Activated CD4-positive, alpha-beta T cell treated with anti-CD3 and anti-CD28 coated beads, Interleukin-2, amount 10 ng/mL, durations not matched to agents 7 days and 5 days (primary cell): ENCODE data around the gene MPP2. TPM values are rescaled to one million over a fixed set of nuclear protein-coding genes. Genes with fewer than 3 reads are reported as not detected.
"Not testable (repeated sequence)": the region's sequence is repeated elsewhere in the genome, so short reads cannot be mapped to it uniquely, and the experiment has no call there.

Experiments
- CTCF ChIA-PET: fragments of 350-600 bp; sonication (Branson Sonifier 250); formaldehyde crosslinking; loops from one replicate; lab custom pipeline; 2021; ENCODE audit warnings: antibody characterized with exemption; lab: Charles Lee
- POLR2A ChIA-PET: fragments of 350-600 bp; sonication (Branson Sonifier 250); formaldehyde crosslinking; loops from one replicate; lab custom pipeline; 2021; ENCODE audit warnings: antibody characterized with exemption; lab: Charles Lee
- DNase-seq: peaks from one replicate; pipeline ENCODE4 v3.0.0-alpha.2; 2020
- H3K27ac Mint-ChIP-seq: one replicate; pipeline ENCODE4 v1.8.0; 2021; ENCODE audit warnings: mild to moderate bottlenecking, moderate library complexity, mixed read lengths
- H3K27me3 Mint-ChIP-seq: one replicate; pipeline ENCODE4 v1.8.0; 2021; ENCODE audit warnings: mixed read lengths
- H3K36me3 Mint-ChIP-seq: one replicate; pipeline ENCODE4 v1.8.0; 2021; ENCODE audit warnings: low read depth, mixed read lengths
- H3K4me1 Mint-ChIP-seq: one replicate; pipeline ENCODE4 v1.8.0; 2021; ENCODE audit warnings: mixed read lengths
- H3K4me3 Mint-ChIP-seq: one replicate; pipeline ENCODE4 v1.8.0; 2021; ENCODE audit warnings: mild to moderate bottlenecking, moderate library complexity, mixed read lengths
- H3K9me3 Mint-ChIP-seq: one replicate; pipeline ENCODE4 v1.8.0; 2021; ENCODE audit warnings: mixed read lengths
- total RNA-seq, 2 experiments: library from RNA; stranded (reverse); gene quantifications; one replicate each; pipeline ENCODE4 v1.2.3, GENCODE V29; 2021

MPP2 gene
- total RNA-seq, 2 experiments from 2014 or later = 0.60 to 0.69 TPM

DNA sequence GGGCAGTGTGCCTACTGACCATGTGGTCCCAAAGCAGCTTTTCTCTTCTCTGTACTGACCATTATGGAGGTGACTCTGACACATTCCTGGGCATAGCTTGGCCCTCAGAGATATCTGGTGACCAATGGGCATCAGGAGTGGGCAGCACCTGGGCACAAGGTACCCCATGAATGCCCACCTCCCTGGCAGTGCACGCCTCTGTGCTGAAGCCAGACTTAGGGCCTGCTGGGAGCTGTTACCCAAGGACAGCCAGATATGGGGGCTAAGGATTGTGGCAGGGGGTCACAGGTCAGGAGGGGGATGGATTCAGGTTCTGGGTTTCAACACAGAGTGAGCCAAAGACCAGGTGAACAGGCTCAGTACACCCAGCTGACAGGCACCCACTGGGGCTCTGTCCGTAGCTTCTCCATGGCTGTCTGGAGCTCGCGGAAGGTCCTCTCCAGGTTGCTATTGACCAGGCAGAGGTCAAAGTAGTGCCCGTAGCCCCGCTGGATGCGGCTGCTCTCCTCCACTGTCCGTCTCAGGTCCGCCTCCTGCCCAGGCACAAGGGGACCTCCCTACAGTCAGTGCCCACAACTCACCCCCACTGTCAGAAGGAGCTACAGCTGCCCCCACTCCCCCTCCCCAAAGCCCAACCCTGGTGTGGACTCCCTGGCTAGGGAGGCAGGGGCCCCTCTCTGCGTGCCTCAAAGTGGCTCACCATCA lies 29.7 kb downstream of the MPP2 start:
- no peaks in the 10 kb centered on the region for H3K9me3 Mint-ChIP-seq
- no peaks in the 10 kb centered on the region for H3K4me1 Mint-ChIP-seq

DNA sequence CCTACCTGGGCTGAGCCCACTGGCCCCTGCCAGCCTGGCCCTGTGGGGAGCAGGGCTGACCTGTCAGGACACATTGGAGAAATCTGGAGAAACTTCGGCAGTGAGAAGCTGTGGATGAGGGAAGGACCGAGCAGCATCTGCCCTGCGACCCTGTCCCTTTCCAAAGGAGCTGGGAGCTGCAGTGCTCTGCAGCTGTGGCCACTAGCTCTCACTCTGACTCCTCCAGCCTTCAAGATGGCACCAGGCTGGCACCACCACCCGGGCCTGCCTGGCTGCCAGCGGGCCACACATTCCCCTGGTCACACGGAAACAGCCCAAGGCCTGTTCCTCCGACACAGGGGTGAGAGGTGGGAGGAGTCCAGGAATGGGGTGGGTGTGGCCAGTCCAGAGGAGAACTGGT lies 30.3 kb downstream of the MPP2 start:
- ChIA-PET CTCF (interaction anchor here (0.6 to 2.4 kb wide), 7 partner anchors 8 to 132 kb away, joined by 3 to 10 read pairs (median 3); no protein-coding TSS in a partner anchor), POLR2A (interaction anchor here (0.6 kb wide), 1 partner anchor 393 kb away, joined by 3 read pairs; the partner anchor contains the start of gene DHX8)
- no peaks in the 10 kb centered on the region for H3K9me3 Mint-ChIP-seq
- peaks cover 12% of the 10 kb centered on the region for H3K27me3 Mint-ChIP-seq
- no peak overlapping the region for H3K4me3 Mint-ChIP-seq
- no peaks in the 10 kb centered on the region for H3K36me3 Mint-ChIP-seq
- no peak overlapping the region for H3K27ac Mint-ChIP-seq
- DNase-seq = no peak
- no peaks in the 10 kb centered on the region for H3K4me1 Mint-ChIP-seq

More for the DNA sequence above, 29.7 kb downstream of the MPP2 start:
- no peak overlapping the region for H3K27ac Mint-ChIP-seq
- no peak overlapping the region for H3K4me3 Mint-ChIP-seq
- H3K27me3 Mint-ChIP-seq = peaks cover 9% of the 10 kb centered on the region
- CTCF ChIA-PET = interaction anchor here (0.6 to 2.4 kb wide), 15 partner anchors 9 to 493 kb away, joined by 3 to 10 read pairs (median 3); no protein-coding TSS in a partner anchor
- no peak for DNase-seq
- POLR2A ChIA-PET = interaction anchor here (0.6 kb wide), 1 partner anchor 394 kb away, joined by 3 read pairs; the partner anchor contains the start of gene DHX8
- no peaks in the 10 kb centered on the region for H3K36me3 Mint-ChIP-seq

DNA sequence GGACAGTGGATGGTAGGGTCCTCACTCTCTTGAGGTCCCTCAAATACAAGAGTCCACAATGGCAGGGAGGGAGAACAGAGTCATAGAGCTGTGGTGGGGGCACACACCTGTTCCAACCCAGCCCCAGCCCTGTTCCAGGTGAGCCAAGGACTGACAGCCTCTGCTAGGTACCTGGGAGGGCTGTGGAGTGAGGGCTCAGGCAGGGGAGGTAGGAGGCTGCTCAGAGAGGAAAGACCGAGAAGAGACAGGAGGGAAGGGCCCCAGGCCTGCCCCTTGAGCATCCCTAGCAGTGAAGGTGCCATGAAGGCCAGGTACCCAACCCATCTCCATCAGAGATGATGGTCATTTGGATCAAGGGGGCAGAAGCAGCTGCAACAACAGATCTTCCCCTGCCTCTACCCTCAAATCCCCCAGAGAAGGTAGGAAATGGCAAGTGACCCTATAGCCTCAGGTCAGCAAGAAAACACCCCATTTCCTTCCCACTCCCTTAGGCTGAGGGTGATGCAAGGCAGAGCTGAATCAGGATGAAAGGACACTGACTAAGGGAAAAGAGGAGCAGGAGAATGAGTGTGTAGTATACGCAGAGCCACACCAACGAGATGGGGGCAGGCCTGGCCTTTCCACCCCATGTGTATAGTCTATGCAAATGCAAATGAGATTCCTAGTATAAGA lies 31.7 kb downstream of the MPP2 start:
- POLR2A ChIA-PET = interaction anchor here (0.6 kb wide), 1 partner anchor 10 kb away, joined by 3 read pairs; no protein-coding TSS in a partner anchor
- DNase-seq = no peak
- Mint-ChIP-seq H3K4me3 (no peak overlapping the region), H3K36me3 (no peaks in the 10 kb centered on the region), H3K27me3 (peaks cover 12% of the 10 kb centered on the region), H3K9me3 (no peaks in the 10 kb centered on the region), H3K4me1 (no peaks in the 10 kb centered on the region), H3K27ac (no peak overlapping the region)
- CTCF ChIA-PET = no interaction called here

DNA sequence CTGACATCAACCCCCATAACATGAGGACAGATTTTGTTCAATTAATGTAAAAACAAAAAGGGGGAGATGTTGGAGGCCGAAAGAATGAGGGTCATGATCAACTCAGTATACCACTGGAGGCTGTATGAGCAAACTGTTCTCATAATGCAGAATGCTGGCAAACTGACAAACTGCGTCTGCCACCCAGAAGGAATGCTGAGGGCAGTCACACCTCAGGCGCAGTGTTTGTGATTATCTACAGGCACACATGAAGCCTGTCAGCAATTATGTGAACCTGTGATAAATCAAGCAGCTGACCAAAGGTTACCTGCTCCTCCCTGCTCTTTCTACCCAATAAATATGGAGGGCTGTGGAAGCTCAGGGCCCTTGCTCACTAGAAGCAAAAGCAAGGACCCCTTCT lies 33.0 kb downstream of the MPP2 start:
- Mint-ChIP-seq H3K27ac (no peak overlapping the region), H3K4me1 (no peaks in the 10 kb centered on the region), H3K4me3 (no peak overlapping the region), H3K36me3 (no peaks in the 10 kb centered on the region), H3K9me3 (no peaks in the 10 kb centered on the region), H3K27me3 (peaks cover 15% of the 10 kb centered on the region)
- DNase-seq = no peak
- CTCF ChIA-PET = no interaction called here
- POLR2A ChIA-PET = interaction anchor here (0.6 kb wide), 1 partner anchor 303 kb away, joined by 3 read pairs; no protein-coding TSS in a partner anchor

DNA sequence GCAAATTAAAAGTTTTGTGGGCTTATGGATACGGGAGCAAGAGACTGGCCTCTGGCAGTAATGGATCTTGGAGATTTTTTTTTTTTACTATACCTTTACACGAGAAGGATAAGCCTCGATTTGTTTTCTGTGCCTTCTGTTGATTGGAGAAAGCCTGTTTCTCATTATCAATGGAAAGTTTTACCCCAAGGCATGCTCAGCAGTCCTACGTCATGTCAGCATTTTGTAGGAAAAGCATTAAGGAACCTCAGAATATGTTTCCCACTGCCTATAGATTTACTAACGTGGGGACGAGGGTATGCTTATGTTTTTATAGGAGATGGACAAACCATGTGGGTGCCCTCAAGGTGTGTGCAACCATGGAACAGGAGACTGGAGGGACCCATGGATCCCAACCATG lies 33.5 kb downstream of the MPP2 start:
- Mint-ChIP-seq H3K4me3 (no peak overlapping the region), H3K4me1 (no peaks in the 10 kb centered on the region), H3K36me3 (no peaks in the 10 kb centered on the region), H3K9me3 (no peaks in the 10 kb centered on the region), H3K27ac (no peak overlapping the region), H3K27me3 (peaks cover 15% of the 10 kb centered on the region)
- DNase-seq = no peak
- CTCF ChIA-PET = no interaction called here
- POLR2A ChIA-PET = no interaction called here

DNA sequence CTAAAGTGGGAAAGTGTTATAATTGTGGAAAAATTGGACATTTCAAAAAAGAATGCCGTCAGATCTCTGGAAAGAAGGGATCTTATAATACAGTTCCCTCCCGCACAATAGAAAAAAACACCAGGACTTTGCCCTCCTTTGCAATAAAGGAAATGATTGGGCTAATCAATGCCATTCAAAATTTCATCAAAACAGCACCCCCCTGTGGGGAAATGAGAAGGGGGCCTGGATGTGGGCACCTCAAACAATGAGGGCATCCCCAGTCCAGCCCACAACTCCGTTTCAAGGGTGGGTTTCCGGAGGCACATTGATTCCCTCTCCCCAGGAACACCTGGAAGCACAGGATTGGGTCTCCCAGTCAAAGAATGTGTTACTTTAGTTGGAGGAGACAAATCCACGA lies 34.2 kb downstream of the MPP2 start:
- POLR2A ChIA-PET = no interaction called here
- Mint-ChIP-seq H3K27ac (no peak overlapping the region), H3K4me3 (no peak overlapping the region), H3K4me1 (no peaks in the 10 kb centered on the region), H3K9me3 (no peaks in the 10 kb centered on the region), H3K36me3 (no peaks in the 10 kb centered on the region), H3K27me3 (peaks cover 21% of the 10 kb centered on the region)
- CTCF ChIA-PET = no interaction called here
- no peak for DNase-seq

DNA sequence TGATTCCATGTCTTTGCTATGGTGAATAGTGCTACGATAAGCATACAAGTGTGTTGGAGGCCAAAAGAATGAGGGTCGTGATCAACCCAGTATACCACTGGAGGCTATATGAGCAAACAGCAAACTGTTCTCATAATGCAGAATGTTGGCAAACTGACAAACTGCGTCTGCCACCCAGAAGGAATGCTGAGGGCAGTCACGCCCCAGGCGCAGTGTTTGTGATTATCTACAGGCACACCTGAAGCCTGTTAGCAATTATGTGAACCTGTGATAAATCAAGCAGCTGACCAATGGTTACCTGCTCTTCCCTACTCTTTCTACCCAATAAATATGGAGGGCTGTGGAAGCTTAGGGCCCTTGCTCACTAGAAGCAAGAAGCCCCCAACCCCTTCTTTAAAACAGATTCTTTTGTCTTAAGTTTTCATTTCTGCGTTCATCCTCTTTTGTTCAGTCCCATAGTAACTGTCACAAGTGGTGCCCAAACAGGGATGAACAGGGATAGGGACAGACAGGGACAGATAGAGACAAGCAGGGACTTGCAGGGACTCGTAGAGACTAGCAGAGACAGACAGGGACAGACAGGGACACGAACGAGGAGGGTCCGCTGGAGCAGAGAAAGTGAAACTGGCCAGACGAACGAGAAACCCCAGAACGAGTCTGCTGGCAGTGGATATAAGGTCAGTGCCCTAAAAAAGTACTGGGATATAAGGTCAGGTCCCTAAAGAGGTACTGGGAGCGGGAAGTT lies 35.2 kb downstream of the MPP2 start:
- no peaks in the 10 kb centered on the region for H3K36me3 Mint-ChIP-seq
- ChIA-PET CTCF (no interaction called here), POLR2A (no interaction called here)
- H3K4me1 Mint-ChIP-seq = no peaks in the 10 kb centered on the region
- H3K9me3 Mint-ChIP-seq = no peaks in the 10 kb centered on the region
- no peak for DNase-seq
- peaks cover 26% of the 10 kb centered on the region for H3K27me3 Mint-ChIP-seq
- H3K4me3 Mint-ChIP-seq = no peak overlapping the region
- no peak overlapping the region for H3K27ac Mint-ChIP-seq

DNA sequence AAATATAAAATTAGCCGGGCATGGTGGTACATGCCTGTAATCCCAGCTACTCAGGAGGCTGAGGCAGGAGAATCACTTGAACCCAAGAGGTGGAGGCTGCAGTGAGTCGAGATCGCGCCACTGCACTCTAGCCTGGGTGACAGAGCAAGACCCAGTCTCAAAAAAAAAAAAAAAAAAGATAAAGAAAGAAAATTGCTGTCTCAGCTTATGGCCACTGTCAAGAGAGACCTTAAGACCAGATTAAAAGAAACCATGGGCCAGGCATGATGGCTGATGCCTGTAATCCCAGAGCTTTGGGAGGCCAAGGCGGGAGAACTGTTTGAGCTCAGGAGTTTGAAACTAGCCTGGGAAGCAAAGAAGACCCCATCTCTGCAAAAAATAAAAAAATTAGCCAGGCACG lies 38.3 kb downstream of the MPP2 start:
- DNase-seq, POLR2A ChIA-PET, H3K9me3 Mint-ChIP-seq, H3K4me3 Mint-ChIP-seq, H3K36me3 Mint-ChIP-seq, H3K27ac Mint-ChIP-seq, H3K4me1 Mint-ChIP-seq: not testable (repeated sequence)
- CTCF ChIA-PET = interaction anchor here (0.6 to 1.6 kb wide), 2 partner anchors 9 to 151 kb away, joined by 3 to 8 read pairs; no protein-coding TSS in a partner anchor
- peaks cover 27% of the 10 kb centered on the region for H3K27me3 Mint-ChIP-seq

DNA sequence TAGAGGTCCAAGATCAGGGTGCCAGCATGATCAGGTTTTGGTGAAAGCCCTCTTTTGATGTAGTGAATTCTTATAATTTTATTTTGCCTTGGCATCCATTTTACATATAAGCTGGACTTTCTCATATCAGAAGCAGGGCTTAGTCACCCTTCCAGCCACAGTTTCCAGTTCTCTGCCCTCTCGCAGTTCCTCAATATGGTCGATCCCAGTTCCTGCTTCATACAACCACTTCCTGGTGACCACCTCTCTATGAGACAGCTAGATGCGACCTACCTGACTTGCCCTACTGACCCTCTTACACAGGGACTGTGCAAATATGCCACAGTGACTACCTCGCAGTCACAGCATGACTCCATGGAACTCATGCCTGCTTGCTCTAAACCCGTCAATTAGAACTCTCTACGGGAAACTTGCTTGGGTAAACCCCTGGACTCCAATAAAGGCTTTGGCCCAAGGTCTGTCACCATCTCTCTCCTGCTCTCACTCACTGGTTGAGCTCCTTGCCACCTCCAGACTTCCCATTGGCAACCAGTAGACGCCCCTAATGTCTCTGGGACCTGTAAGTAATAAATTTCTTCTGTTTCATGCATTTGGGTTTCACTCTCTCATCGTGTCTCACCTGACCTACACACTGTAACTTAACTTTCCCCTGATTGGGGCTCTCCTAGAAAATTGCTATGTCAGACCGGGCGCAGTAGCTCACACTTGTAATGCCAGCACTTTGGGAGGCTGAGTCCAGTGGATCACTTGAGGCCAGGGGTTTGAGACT lies 38.9 kb downstream of the MPP2 start:
- no peaks in the 10 kb centered on the region for H3K36me3 Mint-ChIP-seq
- no peaks in the 10 kb centered on the region for H3K9me3 Mint-ChIP-seq
- POLR2A ChIA-PET = no interaction called here
- no peak overlapping the region for H3K27ac Mint-ChIP-seq
- no peak for DNase-seq
- H3K4me3 Mint-ChIP-seq = no peak overlapping the region
- H3K27me3 Mint-ChIP-seq = peaks cover 30% of the 10 kb centered on the region
- H3K4me1 Mint-ChIP-seq = no peaks in the 10 kb centered on the region
- CTCF ChIA-PET = interaction anchor here (0.6 to 1.6 kb wide), 2 partner anchors 10 to 150 kb away, joined by 3 to 8 read pairs; no protein-coding TSS in a partner anchor

DNA sequence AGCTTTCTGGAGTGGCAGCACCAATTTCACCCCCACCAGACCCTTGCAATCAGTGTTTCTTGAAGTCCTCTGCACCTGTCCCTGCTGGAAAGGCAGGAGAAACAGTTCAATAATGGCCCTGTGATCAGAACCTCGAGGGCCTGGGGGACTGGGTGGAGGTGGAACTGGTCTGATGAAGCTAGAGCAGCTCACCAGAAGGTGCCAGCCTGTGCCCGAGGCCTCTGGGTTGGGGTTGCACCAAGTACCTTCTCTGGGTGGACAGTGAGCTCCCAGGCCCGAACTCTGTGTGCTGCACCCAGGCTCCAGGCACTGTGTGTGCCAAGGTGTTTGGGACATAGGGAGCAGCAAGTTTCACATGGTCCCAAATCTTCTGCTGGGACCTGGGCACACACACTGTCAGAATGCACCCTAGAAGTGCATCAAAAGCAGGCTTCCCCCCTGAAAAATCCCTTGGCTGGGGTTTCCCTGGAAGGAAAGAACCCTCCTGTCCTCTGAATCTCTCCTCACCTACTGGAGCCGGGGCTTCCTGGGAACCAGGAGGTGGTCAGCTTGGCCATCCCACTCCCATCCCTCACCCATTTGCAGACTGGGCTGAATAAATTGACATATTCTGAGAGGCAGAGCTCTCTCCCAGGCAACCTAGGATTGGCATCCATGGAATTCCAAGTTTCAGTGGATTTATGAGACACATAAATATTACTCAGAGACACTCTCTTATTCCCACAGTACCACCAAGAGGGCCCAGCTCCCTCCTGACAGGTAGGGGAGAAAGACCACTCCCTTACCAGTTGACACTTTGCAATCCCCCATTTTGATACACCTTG lies 43.0 kb downstream of the MPP2 start:
- no peak for DNase-seq
- no peak overlapping the region for H3K4me3 Mint-ChIP-seq
- no peaks in the 10 kb centered on the region for H3K9me3 Mint-ChIP-seq
- POLR2A ChIA-PET = no interaction called here
- H3K36me3 Mint-ChIP-seq = no peaks in the 10 kb centered on the region
- H3K27ac Mint-ChIP-seq = no peak overlapping the region
- H3K27me3 Mint-ChIP-seq = peaks cover 20% of the 10 kb centered on the region
- H3K4me1 Mint-ChIP-seq = no peaks in the 10 kb centered on the region
- CTCF ChIA-PET = interaction anchor here (0.9 to 1.1 kb wide), 2 partner anchors 11 to 74 kb away, joined by 3 to 4 read pairs; no protein-coding TSS in a partner anchor

DNA sequence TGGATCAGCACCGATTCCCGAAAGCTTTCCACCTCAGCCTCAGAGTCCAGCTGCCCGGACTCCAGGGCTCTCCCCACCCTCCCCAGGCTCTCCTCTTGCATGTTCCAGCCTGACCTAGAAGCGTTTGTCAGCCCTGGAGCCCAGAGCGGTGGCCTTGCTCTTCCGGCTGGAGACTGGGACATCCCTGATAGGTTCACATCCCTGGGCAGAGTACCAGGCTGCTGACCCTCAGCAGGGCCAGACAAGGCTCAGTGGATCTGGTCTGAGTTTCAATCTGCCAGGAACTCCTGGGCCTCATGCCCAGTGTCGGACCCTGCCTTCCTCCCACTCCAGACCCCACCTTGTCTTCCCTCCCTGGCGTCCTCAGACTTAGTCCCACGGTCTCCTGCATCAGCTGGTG lies 45.4 kb downstream of the MPP2 start:
- Mint-ChIP-seq H3K9me3 (no peaks in the 10 kb centered on the region), H3K27me3 (peaks cover 7% of the 10 kb centered on the region), H3K4me1 (no peaks in the 10 kb centered on the region), H3K27ac (no peak overlapping the region), H3K36me3 (no peaks in the 10 kb centered on the region), H3K4me3 (no peak overlapping the region)
- CTCF ChIA-PET = no interaction called here
- DNase-seq = no peak
- POLR2A ChIA-PET = no interaction called here
